Esophagus muscularis mucosa (tissue), 4 donors: ENCODE data around the gene BCAP29.

Experiments used
- CTCF ChIP-seq, 3 experiments: fragments of 200-600 bp in 2 of 3; fragments of 450-650 bp in 1 of 3; sonication (generic) in 2 of 3; IDR thresholded peaks; one replicate each; pipeline ENCODE4 v1.5.1; 2017 to 2019; ENCODE audit warnings: antibody characterized with exemption in 3 of 3, mild to moderate bottlenecking in 2 of 3, moderate library complexity in 1 of 3
- EP300 ChIP-seq: sonication (generic); formaldehyde crosslinking; IDR thresholded peaks from one replicate; pipeline ENCODE4 v1.6.1; 2017; ENCODE audit warnings: antibody characterized with exemption
- POLR2A ChIP-seq: fragments of 450-650 bp; IDR thresholded peaks from one replicate; pipeline ENCODE4 v1.6.1; 2017; ENCODE audit warnings: antibody characterized with exemption, moderate library complexity, mild to moderate bottlenecking, low read depth

GRCh38 chr7:107584716-107585115, 4.7 kb downstream of the BCAP29 start:
- TF ChIP-seq EP300 (no peak), CTCF (IDR thresholded peaks at IDR 0.05) (no peak), POLR2A (no peak)
